ENCODE measurements around the gene C7orf33.

GRCh38 chr7:148587076-148587475 is 3.5 kb upstream of the C7orf33 start:
- no peak for TF ChIP-seq CTCF (IDR thresholded peaks at IDR 0.05)
- no peak for TF ChIP-seq POLR2AphosphoS5 (IDR thresholded peaks at IDR 0.05)
